Measurements from ENCODE around the gene DGKB.

- TF ChIP-seq POLR2A (IDR thresholded peaks at IDR 0.05; ENCODE audit: low read depth, low read length): no peak
- TF ChIP-seq POLR2AphosphoS5 (IDR thresholded peaks at IDR 0.05; ENCODE audit: low read depth, low read length): no peak
Observed at GRCh38 chr7:14209896-14210484, 692.6 kb downstream of the DGKB start.
